ENCODE results near the gene PPP1R37.

DNA sequence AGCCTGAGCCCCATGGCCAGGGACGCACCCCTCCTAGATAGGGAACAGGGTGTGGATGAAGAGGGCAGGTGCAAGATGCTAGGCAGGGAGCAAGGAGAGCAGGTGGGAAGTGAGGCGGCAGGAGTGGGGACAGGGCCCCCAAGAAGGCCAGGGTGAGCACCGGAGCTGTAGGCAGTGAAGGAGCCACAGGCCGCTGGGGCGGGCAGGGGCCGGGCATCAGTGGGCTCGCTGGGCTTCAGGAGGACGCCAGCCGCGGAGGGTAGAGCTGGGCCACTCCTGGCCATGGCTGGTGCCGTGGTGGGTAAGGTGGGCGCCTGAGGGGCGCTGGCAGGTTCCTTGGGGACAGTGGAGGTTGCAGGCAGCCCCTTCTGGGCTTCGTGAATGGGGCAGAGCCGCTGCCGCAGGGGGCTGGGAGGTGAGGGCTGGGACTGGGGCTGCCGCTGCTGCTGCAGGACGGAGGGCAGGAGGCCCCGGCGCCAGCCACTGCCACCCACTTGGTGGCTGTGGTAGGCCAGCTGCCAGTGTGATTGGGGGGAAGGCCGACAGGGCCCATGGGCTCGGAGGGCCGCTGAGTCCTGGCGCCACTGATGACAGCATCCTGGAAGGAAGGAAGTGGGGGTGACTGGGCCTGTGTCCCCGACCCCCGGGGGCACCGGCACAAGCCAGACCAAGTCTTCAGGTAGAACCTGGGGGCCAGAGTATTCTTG, 65.7 kb downstream of the PPP1R37 start:
- TF ChIP-seq, protein P1, sequence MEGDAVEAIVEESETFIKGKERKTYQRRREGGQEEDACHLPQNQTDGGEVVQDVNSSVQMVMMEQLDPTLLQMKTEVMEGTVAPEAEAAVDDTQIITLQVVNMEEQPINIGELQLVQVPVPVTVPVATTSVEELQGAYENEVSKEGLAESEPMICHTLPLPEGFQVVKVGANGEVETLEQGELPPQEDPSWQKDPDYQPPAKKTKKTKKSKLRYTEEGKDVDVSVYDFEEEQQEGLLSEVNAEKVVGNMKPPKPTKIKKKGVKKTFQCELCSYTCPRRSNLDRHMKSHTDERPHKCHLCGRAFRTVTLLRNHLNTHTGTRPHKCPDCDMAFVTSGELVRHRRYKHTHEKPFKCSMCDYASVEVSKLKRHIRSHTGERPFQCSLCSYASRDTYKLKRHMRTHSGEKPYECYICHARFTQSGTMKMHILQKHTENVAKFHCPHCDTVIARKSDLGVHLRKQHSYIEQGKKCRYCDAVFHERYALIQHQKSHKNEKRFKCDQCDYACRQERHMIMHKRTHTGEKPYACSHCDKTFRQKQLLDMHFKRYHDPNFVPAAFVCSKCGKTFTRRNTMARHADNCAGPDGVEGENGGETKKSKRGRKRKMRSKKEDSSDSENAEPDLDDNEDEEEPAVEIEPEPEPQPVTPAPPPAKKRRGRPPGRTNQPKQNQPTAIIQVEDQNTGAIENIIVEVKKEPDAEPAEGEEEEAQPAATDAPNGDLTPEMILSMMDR (IDR thresholded peaks at IDR 0.05): no peak
- no peak for TF ChIP-seq POLR2A (IDR thresholded peaks at IDR 0.05)

Data from thyroid gland (tissue), 4 donors.